A549 (cell line): Measurements from ENCODE around the gene THTPA.

ENCODE experiments used
- CHD4 ChIP-seq: fragments of 200-600 bp; sonication (generic); IDR thresholded peaks from 2 replicates; pipeline ENCODE4 v1.6.1; 2016; ENCODE audit warnings: antibody characterized with exemption, mild to moderate bottlenecking, borderline replicate concordance
- HDAC2 ChIP-seq: fragments of 200-600 bp; sonication (generic); IDR thresholded peaks from 2 replicates; pipeline ENCODE4 v1.6.1; 2016
- POLR2A ChIP-seq: IDR thresholded peaks from 2 replicates; pipeline ENCODE4 v1.6.1; 2012; ENCODE audit warnings: mild to moderate bottlenecking, low read length
- TF ChIP-seq, protein P1 (sequence below): fragments of >200 bp; sonication (Bioruptor Twin); formaldehyde crosslinking; IDR thresholded peaks from 3 replicates; pipeline ENCODE4 v1.5.1; 2016

DNA sequence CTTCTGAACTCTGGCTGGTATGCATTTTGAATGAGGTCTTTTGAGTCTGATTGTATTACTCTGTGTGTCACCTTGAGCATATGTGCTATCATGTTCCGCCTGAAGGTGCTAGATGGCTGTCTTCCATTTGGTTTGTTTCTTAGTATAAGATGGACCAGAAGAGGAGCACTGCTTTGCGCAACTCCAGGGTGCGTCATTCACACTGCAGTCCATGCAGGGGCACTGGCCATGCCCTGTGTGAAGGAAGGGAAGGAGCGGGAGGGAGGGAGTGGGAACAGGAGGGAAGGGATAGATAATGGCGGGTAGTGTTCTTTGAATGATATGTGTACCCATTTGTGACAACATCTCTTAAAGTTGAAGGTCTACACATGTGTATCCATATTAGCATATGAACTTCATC, 12.7 kb upstream of the THTPA start:
- TF ChIP-seq HDAC2, result no peak
- TF ChIP-seq, protein P1, sequence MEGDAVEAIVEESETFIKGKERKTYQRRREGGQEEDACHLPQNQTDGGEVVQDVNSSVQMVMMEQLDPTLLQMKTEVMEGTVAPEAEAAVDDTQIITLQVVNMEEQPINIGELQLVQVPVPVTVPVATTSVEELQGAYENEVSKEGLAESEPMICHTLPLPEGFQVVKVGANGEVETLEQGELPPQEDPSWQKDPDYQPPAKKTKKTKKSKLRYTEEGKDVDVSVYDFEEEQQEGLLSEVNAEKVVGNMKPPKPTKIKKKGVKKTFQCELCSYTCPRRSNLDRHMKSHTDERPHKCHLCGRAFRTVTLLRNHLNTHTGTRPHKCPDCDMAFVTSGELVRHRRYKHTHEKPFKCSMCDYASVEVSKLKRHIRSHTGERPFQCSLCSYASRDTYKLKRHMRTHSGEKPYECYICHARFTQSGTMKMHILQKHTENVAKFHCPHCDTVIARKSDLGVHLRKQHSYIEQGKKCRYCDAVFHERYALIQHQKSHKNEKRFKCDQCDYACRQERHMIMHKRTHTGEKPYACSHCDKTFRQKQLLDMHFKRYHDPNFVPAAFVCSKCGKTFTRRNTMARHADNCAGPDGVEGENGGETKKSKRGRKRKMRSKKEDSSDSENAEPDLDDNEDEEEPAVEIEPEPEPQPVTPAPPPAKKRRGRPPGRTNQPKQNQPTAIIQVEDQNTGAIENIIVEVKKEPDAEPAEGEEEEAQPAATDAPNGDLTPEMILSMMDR, result no peak
- no peak for TF ChIP-seq POLR2A
- no peak for TF ChIP-seq CHD4
